HG03342 (cell line): ENCODE measurements around the gene RPS16.
A peak's percentile ranks its signal among the peaks of the same experiment; 100 is the strongest.

Experiments used
- ATAC-seq: cut with Tn5 transposase; IDR thresholded peaks from one replicate; pipeline ENCODE4 v1.9.1; 2021; ENCODE audit warnings: mild to moderate bottlenecking, moderate library complexity; ENCODE audit not compliant: unreplicated experiment

The RPS16 gene

GRCh38 chr19:39449116-39449797 is 13.5 kb upstream of the RPS16 start:
- ATAC-seq: no peak

DNA sequence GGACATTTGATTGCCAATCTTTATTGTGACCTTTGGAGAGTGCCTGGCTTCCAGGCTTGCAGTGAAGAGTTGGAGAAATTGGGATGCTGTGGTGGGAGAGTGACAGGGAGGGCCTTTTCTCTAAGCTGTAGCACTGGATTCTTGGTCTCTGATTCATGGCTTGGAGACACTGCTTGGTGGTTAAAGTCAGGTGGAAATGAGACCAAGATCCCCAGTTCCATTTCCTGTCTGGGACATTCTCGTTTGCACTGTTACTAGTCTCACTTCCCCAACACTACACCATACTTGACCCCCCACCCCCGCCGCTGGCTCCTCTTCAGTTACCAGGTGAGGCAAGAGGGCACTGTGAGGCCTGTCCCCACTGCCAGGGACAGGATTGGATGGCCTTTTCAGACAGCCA is 12.5 kb upstream of the RPS16 start:
- no peak for ATAC-seq

GRCh38 chr19:39446365-39447084 is 10.8 kb upstream of the RPS16 start:
- ATAC-seq: no peak

- ATAC-seq: peak; percentile 83
These were observed 9.7 kb upstream of the RPS16 start, which contains the start of gene SUPT5H for GRCh38 chr19:39445196-39446111. SUPT5H (plus strand) TSS chr19:39445582; CDS start chr19:39445891, 309 bp downstream.

DNA sequence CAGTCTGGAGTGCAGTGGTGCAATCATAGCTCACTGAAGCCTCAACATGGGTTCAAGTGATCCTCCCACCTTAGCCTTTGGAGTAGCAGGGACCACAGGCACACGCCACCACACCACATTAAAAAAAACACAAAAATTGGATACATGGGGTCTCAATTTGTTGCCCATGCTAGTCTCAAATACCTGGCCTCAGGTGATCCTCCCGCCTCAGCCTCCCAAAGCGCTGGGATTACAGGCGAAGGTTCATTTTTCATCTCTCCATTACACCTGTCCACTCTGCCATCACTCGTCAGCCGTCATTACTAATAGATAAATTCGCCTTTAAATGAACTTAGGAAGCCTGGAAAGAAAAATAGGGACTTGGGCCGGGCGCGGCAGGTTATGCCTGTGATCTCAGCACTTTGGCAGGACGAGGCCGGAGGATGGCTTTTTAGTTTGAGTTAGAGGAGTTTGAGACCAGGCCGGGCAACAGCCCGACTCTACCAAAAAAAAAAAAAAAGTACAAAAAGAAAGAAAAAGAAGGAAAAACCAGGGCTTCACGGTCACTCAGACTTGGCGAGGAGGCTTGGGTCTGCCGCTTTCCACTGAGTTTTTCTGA is 8.9 kb upstream of the RPS16 start:
- ATAC-seq: no peak

GRCh38 chr19:39438270-39438934 is 2.7 kb upstream of the RPS16 start:
- no peak for ATAC-seq

GRCh38 chr19:39436350-39436716 is 584 bp upstream of the RPS16 start:
- no peak for ATAC-seq

DNA sequence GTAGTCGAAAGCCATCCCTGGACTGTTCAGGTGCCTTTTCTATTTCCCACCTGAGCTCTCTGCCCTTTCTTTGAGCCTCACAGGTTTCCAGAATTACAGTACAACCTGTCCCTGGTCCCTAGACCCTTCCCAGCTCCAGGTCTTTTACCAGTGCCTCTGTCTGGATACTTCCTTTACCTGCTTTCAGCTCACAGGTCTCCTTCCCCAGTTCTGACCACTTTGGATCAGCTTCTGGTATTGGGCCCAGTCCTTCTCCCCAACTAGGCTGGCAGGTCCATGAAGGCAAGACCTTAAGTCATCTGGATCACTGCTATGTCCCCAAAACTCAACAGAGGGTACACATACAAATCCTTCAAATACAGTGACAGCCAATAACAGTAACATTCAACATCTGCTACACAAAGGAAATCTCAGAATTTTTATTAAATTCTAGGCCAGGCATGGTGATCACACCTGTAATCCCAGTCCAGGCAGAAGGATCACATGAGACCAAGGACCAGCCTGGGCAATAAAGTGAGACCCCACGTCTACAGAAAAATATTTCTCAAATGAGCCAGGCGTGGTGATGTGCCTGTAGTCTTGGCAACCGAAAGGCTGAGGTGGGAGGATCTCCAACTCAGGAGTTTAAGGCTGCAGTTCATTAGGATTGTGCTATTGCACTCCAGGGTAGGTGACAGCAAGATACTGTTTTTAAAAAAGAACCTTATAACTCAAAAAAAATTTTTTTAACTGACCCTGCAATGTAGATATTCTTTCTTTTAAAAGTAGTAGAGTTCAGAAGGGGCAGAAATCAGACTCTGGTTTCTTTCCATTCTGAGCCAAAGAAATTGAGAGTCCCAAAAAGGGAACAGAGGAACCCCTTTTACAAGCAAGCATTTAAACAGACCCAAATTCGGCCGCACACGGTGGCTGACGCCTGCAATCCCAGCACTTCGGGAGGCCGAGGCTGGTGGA is 1.3 kb downstream of the RPS16 start:
- no peak for ATAC-seq

DNA sequence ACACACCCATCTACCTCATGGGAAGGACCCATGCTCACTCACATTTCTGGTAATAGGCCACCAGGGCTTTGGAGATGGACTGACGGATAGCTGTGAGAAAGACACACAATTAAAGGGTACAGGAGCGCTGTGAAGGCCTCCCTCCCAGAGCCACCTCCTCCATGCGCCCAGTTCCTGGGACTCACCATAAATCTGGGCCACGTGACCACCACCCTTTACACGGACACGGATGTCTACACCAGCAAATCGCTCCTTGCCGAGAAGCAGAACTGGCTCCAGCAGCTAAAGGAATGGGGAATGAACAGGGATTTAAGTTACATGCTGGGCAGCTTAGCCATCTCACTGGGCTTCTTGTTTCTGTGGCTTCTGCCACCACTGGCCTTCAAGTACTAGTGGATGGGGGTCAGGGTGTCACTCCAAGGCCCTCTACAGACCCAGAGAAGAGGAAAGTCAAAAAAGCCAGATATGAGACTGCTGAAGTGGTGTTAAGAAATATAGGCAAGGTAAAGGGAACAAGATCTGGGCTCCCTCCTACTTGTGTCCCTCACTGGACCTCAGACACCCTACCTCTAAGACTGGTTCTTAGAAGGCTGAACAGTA is 2.2 kb downstream of the RPS16 start:
- ATAC-seq: no peak

DNA sequence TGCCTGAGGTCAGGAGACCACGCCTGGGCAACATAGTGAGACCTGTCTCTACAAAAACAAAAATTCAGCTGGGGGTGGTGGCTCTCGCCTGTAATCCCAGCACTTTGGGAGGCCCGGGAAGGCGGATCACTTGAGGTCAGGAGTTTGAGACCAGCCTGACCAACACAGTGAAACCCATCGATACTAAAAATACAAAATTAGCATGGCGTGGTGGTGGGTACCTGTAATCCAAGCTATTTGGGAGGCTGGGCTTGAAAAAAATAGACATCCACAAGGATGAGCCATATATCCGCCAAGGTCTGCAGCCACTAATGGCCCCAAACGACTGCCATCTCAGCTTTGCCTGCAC is 3.1 kb downstream of the RPS16 start:
- ATAC-seq: no peak

DNA sequence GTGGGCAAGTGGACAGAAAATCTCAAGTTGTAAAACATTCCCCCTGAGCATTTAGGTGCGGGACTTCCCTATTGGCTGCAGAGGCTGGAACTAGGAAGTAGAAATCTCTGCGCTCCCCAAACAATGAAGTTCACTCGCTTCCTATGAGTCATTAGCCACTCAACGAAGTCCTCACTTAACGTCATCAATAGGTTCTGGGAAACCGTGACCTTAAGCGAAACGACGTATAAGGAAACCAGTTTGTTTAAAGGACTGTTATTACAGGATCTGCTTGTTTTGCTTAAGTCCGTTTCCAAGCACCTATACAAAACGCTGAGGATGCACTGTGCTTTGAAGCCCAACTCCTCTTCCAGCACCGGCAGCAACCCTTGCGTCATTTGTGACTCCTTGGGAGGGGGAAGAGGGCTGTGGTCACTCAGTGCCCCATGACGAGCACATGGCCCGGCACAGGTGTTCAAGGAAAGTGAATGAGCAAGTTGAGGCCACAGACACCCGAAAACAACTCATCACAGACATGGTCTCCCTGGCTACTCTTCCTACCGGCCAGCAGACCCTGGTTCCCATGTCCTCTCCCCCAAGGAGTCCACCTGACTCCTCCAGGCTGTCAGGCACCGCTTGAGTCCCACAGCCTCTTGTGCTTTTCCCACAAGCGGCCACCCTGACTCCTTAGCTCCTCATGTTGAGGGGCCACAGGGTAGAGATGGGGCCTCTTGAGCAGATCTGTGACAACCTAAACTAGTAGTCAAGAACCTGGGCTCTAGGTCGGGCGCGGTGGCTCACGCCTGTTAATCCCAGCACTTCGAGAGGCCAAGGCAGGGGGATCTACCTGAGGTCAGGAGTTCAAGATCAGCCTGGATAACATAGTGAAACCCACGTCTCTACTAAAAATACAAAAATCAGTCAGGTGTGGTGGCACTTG is 4.8 kb downstream of the RPS16 start:
- no peak for ATAC-seq

- ATAC-seq: no peak
These were observed 7.3 kb downstream of the RPS16 start for GRCh38 chr19:39428283-39429112.

DNA sequence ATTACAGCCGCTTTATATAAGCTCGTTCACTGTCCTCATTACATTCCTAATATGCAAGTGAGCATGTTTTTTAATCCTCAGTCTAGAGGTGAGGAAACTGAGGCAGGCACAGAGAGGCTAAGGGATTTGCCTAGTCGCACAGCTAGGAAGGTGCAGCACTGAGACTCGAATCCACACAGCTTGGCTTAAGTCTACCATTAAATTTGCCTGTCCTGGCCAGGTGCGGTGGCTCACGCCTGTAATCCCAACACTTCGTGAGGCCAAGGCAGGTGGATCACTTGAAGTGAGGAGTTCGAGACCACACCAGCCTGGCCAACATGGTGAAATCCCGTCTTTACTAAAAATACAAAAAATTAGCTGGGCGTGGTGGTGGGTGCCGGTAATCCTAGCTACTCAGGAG is 8.0 kb downstream of the RPS16 start:
- ATAC-seq: no peak

DNA sequence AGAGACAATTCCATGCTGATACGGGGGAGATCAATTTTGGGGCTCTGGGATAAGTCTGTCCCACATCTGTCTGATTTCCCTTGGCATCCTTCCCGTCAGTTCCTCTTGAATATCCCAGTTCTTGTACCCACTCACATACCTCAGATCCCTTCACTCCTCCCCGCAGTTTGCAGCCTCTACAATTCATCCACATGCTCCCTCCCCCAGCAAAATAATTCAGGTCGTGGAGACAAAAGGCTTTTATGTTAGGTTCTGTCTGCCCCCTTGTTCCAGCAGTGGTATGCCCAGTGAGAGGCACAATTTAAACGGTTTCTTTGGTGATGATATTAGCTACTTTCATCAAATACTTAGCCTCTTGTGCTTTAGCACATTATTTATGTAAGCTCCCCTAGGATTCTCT is 9.6 kb downstream of the RPS16 start:
- ATAC-seq: no peak

DNA sequence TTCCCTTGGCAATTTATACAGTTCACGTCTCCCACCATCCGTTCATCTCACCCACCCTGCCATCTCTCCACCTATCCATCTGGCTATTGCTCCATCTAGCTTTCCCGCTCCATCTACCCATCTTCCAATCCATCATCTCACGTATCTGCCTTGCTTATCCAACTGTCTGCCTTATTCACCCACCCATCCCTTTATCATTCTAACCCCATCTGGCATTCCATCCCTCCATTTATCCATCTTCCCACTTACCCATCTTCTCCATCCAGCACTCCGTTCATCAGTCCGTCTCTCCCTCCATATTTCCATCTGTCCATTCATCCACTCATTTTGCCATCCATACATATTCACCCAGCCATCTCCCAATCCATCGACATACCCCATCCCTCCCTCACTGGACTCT is 10.0 kb downstream of the RPS16 start:
- no peak for ATAC-seq

GRCh38 chr19:39424934-39425333 is 10.8 kb downstream of the RPS16 start:
- ATAC-seq: no peak
